Measurements from ENCODE around the gene ALAD.
"Not testable (repeated sequence)": the region's sequence is repeated elsewhere in the genome, so short reads cannot be mapped to it uniquely, and the experiment has no call there.

Gene ALAD

DNA sequence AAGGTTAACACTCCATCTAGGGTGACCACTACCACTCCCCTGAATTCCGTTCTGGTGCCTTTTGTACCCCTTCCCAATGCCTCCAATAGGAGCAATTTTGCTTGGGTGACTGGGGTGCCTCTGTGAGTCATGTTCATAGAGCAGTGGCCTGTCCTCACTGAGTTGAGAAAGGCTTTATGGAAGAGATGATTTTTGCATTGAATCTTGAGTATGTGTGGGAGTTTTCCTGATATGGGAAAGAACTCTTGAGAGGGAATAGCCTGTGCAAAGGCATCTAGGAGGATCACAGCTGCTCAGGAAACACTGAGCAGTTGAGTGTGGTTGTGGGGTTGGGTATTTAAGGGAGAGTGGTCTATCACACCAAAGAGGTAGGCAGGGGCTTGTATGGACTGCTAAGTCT is 25.6 kb upstream of the ALAD start:
- no peak for TF ChIP-seq POLR2AphosphoS5 (IDR thresholded peaks at IDR 0.05; ENCODE audit: low read depth, low read length)
- no peak for DNase-seq (ENCODE audit: insufficient read length, low spot score)
- FAIRE-seq, result no peak

DNA sequence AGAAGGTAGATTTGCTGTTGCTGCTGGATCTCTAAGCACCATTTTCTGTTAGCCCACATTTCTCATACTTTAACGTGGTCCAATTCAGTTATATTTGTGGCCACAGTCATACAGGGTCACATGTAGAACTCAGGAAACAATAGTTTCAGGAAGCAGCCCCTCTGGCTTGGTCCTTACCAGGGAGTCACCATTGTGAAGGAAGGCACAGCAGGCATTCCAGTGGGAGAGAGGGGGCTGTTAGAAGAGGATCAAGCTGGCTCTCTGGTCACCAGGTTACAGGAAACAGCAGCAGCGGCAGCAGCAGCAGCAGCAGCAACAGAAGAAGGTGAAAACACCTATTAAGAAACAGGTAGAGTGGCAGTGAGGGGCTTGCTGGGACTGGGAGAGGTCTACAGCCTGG is 24.0 kb upstream of the ALAD start:
- TF ChIP-seq POU2F2 (IDR thresholded peaks at IDR 0.05; ENCODE audit: low read depth, low read length) (no peak), POLR2AphosphoS5 (IDR thresholded peaks at IDR 0.05; ENCODE audit: low read depth, low read length) (no peak), SPI1 (IDR thresholded peaks at IDR 0.05; ENCODE audit: low read depth, low read length) (no peak), POLR2A (IDR thresholded peaks at IDR 0.05; ENCODE audit: low read depth, low read length) (no peak), PAX5 (IDR thresholded peaks at IDR 0.05; ENCODE audit: insufficient read depth, low read length, severe bottlenecking) (no peak), TAF1 (IDR thresholded peaks at IDR 0.05; ENCODE audit: low read depth, low read length) (no peak)
- no peak for FAIRE-seq
- no peak for DNase-seq (ENCODE audit: insufficient read length, low spot score)

DNA sequence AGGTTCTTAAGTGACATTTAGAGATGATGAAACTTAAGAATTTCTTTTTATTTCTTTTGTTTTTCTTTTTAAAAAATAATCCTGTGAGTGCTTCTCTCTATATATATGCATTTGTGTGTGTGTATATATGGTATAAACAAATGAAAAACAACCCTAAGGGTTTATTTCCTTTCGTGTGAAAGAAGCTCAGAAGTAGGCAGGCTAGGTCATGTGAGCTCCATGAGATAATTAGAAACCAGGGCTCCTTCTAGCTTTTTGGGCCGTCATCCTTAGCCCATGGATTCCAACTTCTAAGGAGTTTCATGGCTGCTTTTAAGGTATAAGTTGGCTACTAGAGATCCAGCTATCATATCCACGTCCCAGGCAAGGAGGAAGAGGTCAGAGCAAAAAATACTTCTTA is 20.6 kb upstream of the ALAD start:
- FAIRE-seq (no peak), DNase-seq (ENCODE audit: insufficient read length, low spot score) (no peak)
- no peak for TF ChIP-seq POU2F2 (IDR thresholded peaks at IDR 0.05; ENCODE audit: low read depth, low read length)
- TF ChIP-seq TAF1 (IDR thresholded peaks at IDR 0.05; ENCODE audit: low read depth, low read length), result no peak
- no peak for TF ChIP-seq PAX5 (IDR thresholded peaks at IDR 0.05; ENCODE audit: insufficient read depth, low read length, severe bottlenecking)
- TF ChIP-seq POLR2A (IDR thresholded peaks at IDR 0.05; ENCODE audit: low read depth, low read length), result no peak
- no peak for TF ChIP-seq POLR2AphosphoS5 (IDR thresholded peaks at IDR 0.05; ENCODE audit: low read depth, low read length)
- TF ChIP-seq SPI1 (IDR thresholded peaks at IDR 0.05; ENCODE audit: low read depth, low read length), result no peak

DNA sequence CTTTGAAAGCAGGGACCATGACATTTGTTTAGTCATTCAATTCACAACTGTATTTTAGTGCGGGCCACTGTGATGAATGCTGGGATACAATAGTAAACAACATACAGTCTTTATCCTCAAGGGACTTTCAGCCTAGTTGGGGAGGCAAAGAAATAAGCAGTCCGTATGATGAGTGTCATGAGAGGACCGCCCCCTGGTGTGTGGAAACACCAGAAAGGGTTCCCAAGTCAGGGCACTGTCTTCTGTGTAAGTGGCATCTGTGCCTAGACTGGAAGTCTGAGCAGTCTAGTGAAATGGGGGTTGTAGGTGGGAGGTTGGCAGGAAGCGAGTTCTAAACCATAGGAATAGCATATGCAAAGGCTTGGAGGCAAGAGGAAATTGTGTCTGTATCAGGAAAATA is 16.3 kb upstream of the ALAD start:
- no peak for TF ChIP-seq TAF1 (IDR thresholded peaks at IDR 0.05; ENCODE audit: low read depth, low read length)
- TF ChIP-seq SPI1 (IDR thresholded peaks at IDR 0.05; ENCODE audit: low read depth, low read length), result no peak
- no peak for TF ChIP-seq POU2F2 (IDR thresholded peaks at IDR 0.05; ENCODE audit: low read depth, low read length)
- no peak for TF ChIP-seq PAX5 (IDR thresholded peaks at IDR 0.05; ENCODE audit: insufficient read depth, low read length, severe bottlenecking)
- no peak for TF ChIP-seq POLR2AphosphoS5 (IDR thresholded peaks at IDR 0.05; ENCODE audit: low read depth, low read length)
- no peak for TF ChIP-seq POLR2A (IDR thresholded peaks at IDR 0.05; ENCODE audit: low read depth, low read length)
- FAIRE-seq (peak; percentile 80), DNase-seq (ENCODE audit: insufficient read length, low spot score) (no peak)

DNA sequence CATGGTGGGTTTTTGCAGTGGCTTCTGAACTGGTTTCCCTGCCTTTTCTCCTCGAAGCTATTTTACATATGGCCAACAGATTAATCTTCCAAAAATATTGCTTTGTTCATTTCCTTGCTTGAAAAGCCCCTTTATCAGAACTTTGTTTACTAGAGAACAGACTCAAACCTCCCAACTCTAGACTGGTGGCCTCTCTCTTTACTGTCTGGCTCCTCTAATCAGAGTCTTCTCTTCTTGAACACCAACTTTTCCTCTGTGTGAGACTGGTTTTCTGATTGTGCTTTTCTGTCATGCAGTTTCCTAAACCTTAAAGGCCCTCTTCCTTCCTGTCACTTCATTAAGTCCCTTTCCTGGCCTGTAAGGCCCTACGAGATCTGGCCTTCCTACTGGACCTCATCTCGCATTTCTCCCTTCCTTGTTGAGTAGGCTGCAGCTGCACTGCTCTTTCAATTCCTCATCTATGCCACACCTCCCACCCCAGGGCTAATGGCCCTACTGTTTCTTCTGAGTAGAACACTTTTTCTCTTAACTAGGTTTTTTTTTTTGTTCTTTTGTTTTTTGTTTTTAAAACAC is 15.2 kb upstream of the ALAD start:
- DNase-seq (ENCODE audit: insufficient read length, low spot score) (peak; percentile 39), FAIRE-seq (peak; percentile 99)
- TF ChIP-seq POLR2AphosphoS5 (IDR thresholded peaks at IDR 0.05; ENCODE audit: low read depth, low read length), result no peak
- TF ChIP-seq POLR2A (IDR thresholded peaks at IDR 0.05; ENCODE audit: low read depth, low read length), result no peak
- TF ChIP-seq SPI1 (IDR thresholded peaks at IDR 0.05; ENCODE audit: low read depth, low read length), result peak; percentile 92

- FAIRE-seq (peak; percentile 97), DNase-seq (ENCODE audit: insufficient read length, low spot score) (peak; percentile 82)
- no peak for TF ChIP-seq SPI1 (IDR thresholded peaks at IDR 0.05; ENCODE audit: low read depth, low read length)
- TF ChIP-seq PAX5 (IDR thresholded peaks at IDR 0.05; ENCODE audit: insufficient read depth, low read length, severe bottlenecking), result peak; percentile 83
- TF ChIP-seq TAF1 (IDR thresholded peaks at IDR 0.05; ENCODE audit: low read depth, low read length), result peak; percentile 75
- peak; percentile 46 for TF ChIP-seq POU2F2 (IDR thresholded peaks at IDR 0.05; ENCODE audit: low read depth, low read length)
- peak; percentile 91 for TF ChIP-seq POLR2A (IDR thresholded peaks at IDR 0.05; ENCODE audit: low read depth, low read length)
- TF ChIP-seq POLR2AphosphoS5 (IDR thresholded peaks at IDR 0.05; ENCODE audit: low read depth, low read length), result peak; percentile 87; the same call in 1 of the 2 replicates
Measured at GRCh38 chr9:113410207-113410864, 9.3 kb upstream of the ALAD start, which contains the start of the genes C9orf43 and POLE3. TSS of gene C9orf43 (plus strand) at chr9:113410747. CDS start at chr9:113413494, 2,747 bp downstream. TSS of gene POLE3 (minus strand) at chr9:113410675. CDS start at chr9:113410293, 382 bp downstream.

GRCh38 chr9:113409883-113410206 is 8.8 kb upstream of the ALAD start:
- FAIRE-seq, result no peak
- no peak for DNase-seq (ENCODE audit: insufficient read length, low spot score)
- TF ChIP-seq POLR2A (IDR thresholded peaks at IDR 0.05; ENCODE audit: low read depth, low read length), result no peak
- no peak for TF ChIP-seq POLR2AphosphoS5 (IDR thresholded peaks at IDR 0.05; ENCODE audit: low read depth, low read length)
- TF ChIP-seq TAF1 (IDR thresholded peaks at IDR 0.05; ENCODE audit: low read depth, low read length), result no peak
- TF ChIP-seq SPI1 (IDR thresholded peaks at IDR 0.05; ENCODE audit: low read depth, low read length), result no peak
- no peak for TF ChIP-seq POU2F2 (IDR thresholded peaks at IDR 0.05; ENCODE audit: low read depth, low read length)

GRCh38 chr9:113409481-113409880 is 8.4 kb upstream of the ALAD start:
- FAIRE-seq (no peak), DNase-seq (ENCODE audit: insufficient read length, low spot score) (no peak)
- TF ChIP-seq POU2F2 (IDR thresholded peaks at IDR 0.05; ENCODE audit: low read depth, low read length) (no peak), POLR2A (IDR thresholded peaks at IDR 0.05; ENCODE audit: low read depth, low read length) (no peak), PAX5 (IDR thresholded peaks at IDR 0.05; ENCODE audit: insufficient read depth, low read length, severe bottlenecking) (no peak), SPI1 (IDR thresholded peaks at IDR 0.05; ENCODE audit: low read depth, low read length) (no peak)

DNA sequence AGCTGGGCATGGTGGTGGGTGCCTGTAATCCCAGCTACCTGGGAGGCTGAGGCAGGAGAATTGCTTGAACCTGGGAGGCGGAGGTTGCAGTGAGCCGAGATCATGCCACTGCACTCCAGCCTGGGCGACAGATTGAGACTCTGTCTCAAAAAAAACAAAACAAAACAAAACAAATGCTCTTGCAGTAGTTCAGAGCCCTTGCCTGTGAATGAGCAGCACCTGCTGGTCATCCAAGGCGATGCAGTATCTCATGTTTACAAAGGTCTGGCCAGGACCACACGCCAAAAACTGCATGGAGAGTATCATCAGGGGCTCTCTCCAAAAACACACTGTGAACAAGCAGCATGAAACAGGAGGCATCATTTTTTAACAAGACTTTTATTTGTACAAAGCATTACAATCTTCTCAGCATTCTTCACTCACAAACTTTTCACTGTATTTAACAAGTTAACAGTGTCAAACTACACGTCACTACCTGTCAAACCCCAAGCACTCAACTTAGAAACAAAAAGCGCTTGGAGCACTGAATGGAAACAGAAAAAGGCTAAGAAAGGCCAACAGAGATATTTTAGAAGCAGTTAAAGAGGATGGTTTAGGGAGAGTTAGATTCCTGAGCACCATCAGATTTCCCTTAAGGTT is 5.9 kb upstream of the ALAD start:
- not testable (repeated sequence) for DNase-seq (ENCODE audit: insufficient read length, low spot score)
- FAIRE-seq, result peak; percentile 5

DNA sequence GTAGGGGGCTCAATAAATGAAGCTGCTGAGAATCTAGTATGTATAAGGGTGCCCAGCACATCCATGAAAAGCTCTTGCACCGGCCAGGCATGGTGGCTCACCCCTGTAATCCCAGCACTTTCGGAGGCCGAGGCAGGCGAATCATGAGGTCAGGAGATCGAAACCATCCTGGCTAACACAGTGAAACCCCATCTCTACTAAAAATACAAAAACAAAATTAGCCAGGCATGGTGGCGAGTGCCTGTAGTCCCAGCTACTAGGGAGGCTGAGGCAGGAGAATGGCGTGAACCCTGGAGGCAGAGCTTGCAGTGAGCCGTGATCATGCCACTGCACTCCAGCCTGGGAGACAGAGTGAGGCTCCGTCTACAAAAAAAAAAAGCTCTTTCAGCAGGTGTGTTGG is 5.3 kb upstream of the ALAD start:
- not testable (repeated sequence) for FAIRE-seq; DNase-seq (ENCODE audit: insufficient read length, low spot score)
- TF ChIP-seq POLR2A (IDR thresholded peaks at IDR 0.05; ENCODE audit: low read depth, low read length), result 0 out of 2 replicates have a peak, but pooled peaks have one; percentile 11
